ENCODE results near the gene DOK4.

DOK4 gene

DNA sequence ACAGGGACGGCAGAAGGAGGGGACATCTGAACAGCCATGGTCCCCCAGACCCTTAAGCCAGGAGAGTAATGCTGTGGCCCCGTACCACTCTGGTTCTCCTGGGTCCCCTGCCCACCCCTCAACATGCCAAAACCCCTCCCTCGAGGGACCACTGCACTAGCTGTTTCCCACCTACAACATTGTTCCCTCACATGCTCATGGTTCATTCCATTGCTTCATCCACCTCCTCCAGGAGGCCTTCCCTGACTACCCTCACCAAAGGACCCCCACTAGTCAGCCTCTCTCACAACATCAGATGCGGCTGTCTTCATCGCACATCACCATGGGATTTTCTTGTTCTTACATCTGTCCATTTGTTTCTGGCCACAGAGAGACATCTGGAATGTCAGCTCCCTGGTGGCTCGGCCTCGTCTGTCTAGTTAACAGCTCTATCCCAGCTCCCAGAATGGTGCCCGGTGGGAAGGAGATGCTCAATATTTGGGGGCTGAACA, 1.7 kb downstream of the DOK4 start:
- TF ChIP-seq CTCF (IDR thresholded peaks at IDR 0.05; ENCODE audit: borderline replicate concordance, insufficient read depth, low read depth, low read length) = no peak
- no peak overlapping the region for H3K4me3 ChIP-seq (ENCODE audit: low read depth, low read length)

GRCh38 chr16:57483725-57484514, 2.4 kb downstream of the DOK4 start:
- H3K4me3 ChIP-seq (ENCODE audit: low read depth, low read length) = no peak overlapping the region

DNA sequence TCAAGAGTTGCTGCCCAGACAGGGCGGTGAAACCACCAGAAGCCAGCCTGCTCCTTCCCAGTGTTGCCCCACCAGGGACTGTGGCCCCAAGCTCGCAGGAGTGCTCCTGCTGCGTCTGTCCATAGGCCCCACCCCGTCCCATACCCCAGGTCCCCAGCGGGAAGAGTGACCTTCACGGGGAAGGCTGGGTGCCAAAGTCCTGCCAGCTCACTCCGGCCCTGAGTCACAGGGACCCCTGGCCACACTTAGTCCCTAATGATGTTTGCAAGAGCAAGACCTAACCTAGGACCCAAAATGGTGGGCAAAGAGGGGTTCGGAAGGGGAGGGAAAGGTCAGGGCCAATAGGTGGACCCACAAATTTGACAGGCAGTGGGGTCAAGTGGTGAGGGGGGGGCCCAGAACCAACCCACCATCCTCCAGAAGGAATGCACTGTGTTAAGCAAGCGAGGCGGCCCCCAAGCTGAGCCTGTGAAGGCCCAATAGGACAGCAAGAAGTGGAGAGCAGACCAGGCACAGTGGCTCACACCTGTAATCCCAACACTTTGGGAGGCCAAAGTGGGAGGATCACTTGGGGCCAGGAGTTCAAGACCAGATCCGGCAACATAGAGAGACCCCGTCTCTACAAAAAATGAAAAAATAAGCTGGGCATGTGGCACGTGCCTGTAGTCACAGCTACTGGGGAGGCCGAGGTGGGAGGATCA, 3.3 kb downstream of the DOK4 start:
- no peak overlapping the region for H3K4me3 ChIP-seq (ENCODE audit: low read depth, low read length)
- TF ChIP-seq CTCF (IDR thresholded peaks at IDR 0.05; ENCODE audit: borderline replicate concordance, insufficient read depth, low read depth, low read length) = no peak

More at GRCh38 chr16:57483725-57484514, 2.4 kb downstream of the DOK4 start:
- no peak for TF ChIP-seq CTCF (IDR thresholded peaks at IDR 0.05; ENCODE audit: borderline replicate concordance, insufficient read depth, low read depth, low read length)

DNA sequence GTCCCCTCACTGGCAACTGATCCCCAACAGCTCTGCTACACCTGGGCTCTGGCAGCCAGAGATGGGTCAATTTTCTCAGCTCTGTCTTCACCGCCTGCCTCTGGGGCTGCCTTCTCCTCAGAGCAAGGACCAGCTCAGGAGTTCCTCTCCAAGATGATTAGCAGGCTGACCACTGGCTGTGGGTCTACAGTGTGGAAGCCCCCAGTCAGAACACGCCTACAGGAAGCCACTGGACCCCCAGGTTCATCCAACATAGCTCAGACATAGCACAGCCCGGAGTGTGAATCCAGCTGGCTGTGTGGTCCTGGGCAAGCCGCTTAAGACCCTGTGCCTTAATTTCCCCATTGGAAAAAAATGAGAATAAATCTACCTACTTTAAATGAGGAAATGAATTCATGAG, 4.9 kb downstream of the DOK4 start:
- no peak overlapping the region for H3K4me3 ChIP-seq (ENCODE audit: low read depth, low read length)
- TF ChIP-seq CTCF (IDR thresholded peaks at IDR 0.05; ENCODE audit: borderline replicate concordance, insufficient read depth, low read depth, low read length) = no peak

GRCh38 chr16:57480754-57481230, 5.5 kb downstream of the DOK4 start:
- no peak for TF ChIP-seq CTCF (IDR thresholded peaks at IDR 0.05; ENCODE audit: borderline replicate concordance, insufficient read depth, low read depth, low read length)
- no peak overlapping the region for H3K4me3 ChIP-seq (ENCODE audit: low read depth, low read length)

DNA sequence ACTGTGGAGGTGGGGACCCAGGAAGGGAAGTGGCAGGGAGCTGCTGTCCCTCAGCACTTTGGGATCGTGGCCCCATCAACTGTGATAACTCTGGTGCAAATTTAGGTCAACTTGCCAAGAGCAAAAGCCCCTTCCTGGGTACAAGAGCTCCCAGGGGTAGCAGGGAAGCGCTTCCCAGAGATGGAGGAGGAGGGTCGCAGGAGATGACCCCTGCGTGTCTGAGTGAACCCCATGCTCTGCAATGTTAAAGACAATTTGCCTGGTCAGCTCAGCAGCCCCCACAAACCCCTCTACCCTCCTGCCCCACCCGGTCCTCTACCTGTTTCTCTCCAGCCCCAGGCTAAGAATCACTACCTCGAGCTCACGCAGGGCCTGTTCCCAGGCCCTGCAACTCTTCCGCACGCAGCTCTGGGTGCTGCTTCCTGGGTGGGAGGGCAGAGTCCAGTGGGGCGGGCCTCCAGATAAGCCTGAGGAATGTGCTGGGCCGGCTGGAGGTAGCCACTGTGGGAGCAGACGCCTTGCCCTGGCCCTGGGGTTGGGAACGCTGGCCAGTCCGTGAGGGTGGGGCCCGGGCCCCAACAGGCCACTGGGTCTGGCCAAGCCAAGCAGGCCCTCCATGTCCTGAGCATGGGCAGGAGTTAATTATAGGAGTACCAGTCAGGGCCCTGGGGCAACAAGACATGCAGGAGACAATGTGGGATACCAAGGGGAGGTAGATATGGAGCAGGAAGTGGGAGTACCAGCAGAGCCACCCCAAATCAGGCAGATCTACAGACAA, 6.1 kb downstream of the DOK4 start:
- H3K4me3 ChIP-seq (ENCODE audit: low read depth, low read length) = no peak overlapping the region
- no peak for TF ChIP-seq CTCF (IDR thresholded peaks at IDR 0.05; ENCODE audit: borderline replicate concordance, insufficient read depth, low read depth, low read length)
